GM23248 (cell line): Measurements from ENCODE around the gene ANKRD55. TPM values are rescaled to one million over a fixed set of nuclear protein-coding genes. Genes with fewer than 3 reads are reported as not detected.
A peak's percentile ranks its signal among the peaks of the same experiment; 100 is the strongest.

Experiments
- DNase-seq: peaks from one replicate; pipeline ENCODE4 v3.0.0-alpha.2; 2015
- H2AFZ ChIP-seq: fragments of 200-600 bp; sonication (generic); 2 replicates; pipeline ENCODE4 v1.6.1; 2016; ENCODE audit warnings: antibody characterized with exemption
- H3F3A ChIP-seq: fragments of 200-600 bp; sonication (generic); 2 replicates; pipeline ENCODE4 v1.6.1; 2016; ENCODE audit warnings: mild to moderate bottlenecking, antibody characterized with exemption, mixed run types; ENCODE audit not compliant: insufficient read depth
- H3K27ac ChIP-seq: fragments of 200-600 bp; sonication (generic); 2 replicates; pipeline ENCODE4 v1.5.1; 2016; ENCODE audit warnings: mild to moderate bottlenecking
- H3K27me3 ChIP-seq: fragments of 200-600 bp; sonication (generic); replicated peaks from 2 replicates; pipeline ENCODE4 v1.6.1; 2016; ENCODE audit warnings: mild to moderate bottlenecking; ENCODE audit not compliant: insufficient read depth
- H3K36me3 ChIP-seq: fragments of 200-600 bp; sonication (generic); 2 replicates; pipeline ENCODE4 v1.6.1; 2016; ENCODE audit warnings: low read depth, mild to moderate bottlenecking
- H3K4me1 ChIP-seq: fragments of 200-600 bp; sonication (generic); 2 replicates; pipeline ENCODE4 v1.6.1; 2016; ENCODE audit warnings: mild to moderate bottlenecking; ENCODE audit not compliant: insufficient read depth
- H3K4me2 ChIP-seq: fragments of 200-600 bp; sonication (generic); one replicate; pipeline ENCODE4 v1.6.1; 2016; ENCODE audit warnings: mild to moderate bottlenecking; ENCODE audit not compliant: unreplicated experiment
- H3K4me3 ChIP-seq: fragments of 200-600 bp; sonication (generic); 2 replicates; pipeline ENCODE4 v1.5.1; 2016; ENCODE audit warnings: mild to moderate bottlenecking
- H3K79me2 ChIP-seq: fragments of 200-600 bp; sonication (generic); 2 replicates; pipeline ENCODE4 v1.6.1; 2016; ENCODE audit warnings: mild to moderate bottlenecking; ENCODE audit not compliant: insufficient read depth
- H3K9ac ChIP-seq: fragments of 200-600 bp; sonication (generic); 2 replicates; pipeline ENCODE4 v1.6.1; 2016; ENCODE audit warnings: mild to moderate bottlenecking
- H3K9me2 ChIP-seq: fragments of 200-600 bp; sonication (generic); 2 replicates; pipeline ENCODE4 v1.6.1; 2016; ENCODE audit warnings: mixed run types, mild to moderate bottlenecking, moderate library complexity; ENCODE audit not compliant: insufficient read depth
- H3K9me3 ChIP-seq: fragments of 200-600 bp; sonication (generic); one replicate; pipeline ENCODE4 v1.6.1; 2017; ENCODE audit warnings: low read depth
- H4K20me1 ChIP-seq: fragments of 200-600 bp; sonication (generic); 2 replicates; pipeline ENCODE4 v1.6.0; 2016; ENCODE audit not compliant: insufficient read depth
- EZH2 ChIP-seq: fragments of 200-600 bp; sonication (generic); IDR thresholded peaks from 2 replicates; pipeline ENCODE4 v1.6.1; 2018; ENCODE audit warnings: antibody characterized with exemption, mild to moderate bottlenecking; ENCODE audit not compliant: insufficient read depth, poor library complexity, severe bottlenecking
- EZH2phosphoT487 ChIP-seq: fragments of 200-600 bp; sonication (generic); IDR thresholded peaks from 2 replicates; pipeline ENCODE4 v1.6.1; 2018; ENCODE audit warnings: antibody characterized with exemption, moderate library complexity, mild to moderate bottlenecking, low read depth; ENCODE audit not compliant: insufficient read depth
- WGBS, 2 experiments: methylation state at CpG; one replicate each; pipeline ENCODE4 v1.1.6; 2015 to 2017; ENCODE audit warnings: low lambda C conversion rate in 2 of 2, low coverage in 1 of 2; ENCODE audit errors: missing lambda C conversion rate in 2 of 2; 5-methylcytosine and 5-hydroxymethylcytosine counted together
- in situ Hi-C: fragments of 300-500 bp; cut with MboI; formaldehyde crosslinking; loops from 2 replicates; pipeline ENCODE4 v1.15.0; 2020
- polyA plus RNA-seq: library from polyadenylated mRNA; unstranded; fragments of >200 nt; fragmentation: Nextera tagmentation; extraction: Ambion mirVana; gene quantifications from 2 replicates; pipeline ENCODE4 v1.2.1, GENCODE V29; 2016
- total RNA-seq: library from RNA; depleted of rRNA; stranded (reverse); fragments of >200 nt; shearing (Covaris generic); gene quantifications from 2 replicates; pipeline ENCODE4 v1.2.3, GENCODE V29; 2014

ANKRD55 gene
- total and polyA plus RNA-seq, 2 experiments from 2014 or later, result not detected

- peaks cover 11% of the 10 kb centered on the region for H3K4me1 ChIP-seq
- WGBS, 2 experiments, result 34 to 38% methylated on average over 5 of the region's 5 CpGs
- H3K27me3 ChIP-seq, result no peaks in the 10 kb centered on the region
- no peaks in the 10 kb centered on the region for H4K20me1 ChIP-seq
- in situ Hi-C loops, result no loop called here
- TF ChIP-seq EZH2phosphoT487 (no peak), EZH2 (no peak)
- no peaks in the 10 kb centered on the region for H3K9me2 ChIP-seq
- H3F3A ChIP-seq, result peaks cover 9% of the 10 kb centered on the region
- peak; percentile 78 for DNase-seq
- H3K4me2 ChIP-seq, result no peak overlapping the region
- no peak overlapping the region for H2AFZ ChIP-seq
- H3K9ac ChIP-seq, result no peak overlapping the region
- H3K36me3 ChIP-seq, result no peaks in the 10 kb centered on the region
- H3K27ac ChIP-seq, result no peak overlapping the region
- H3K79me2 ChIP-seq, result no peaks in the 10 kb centered on the region
- H3K4me3 ChIP-seq, result no peak overlapping the region
- H3K9me3 ChIP-seq, result no peaks in the 10 kb centered on the region
Observed at GRCh38 chr5:56200971-56201666, 32.0 kb downstream of the ANKRD55 start.

- Histone ChIP-seq H2AFZ (no peak overlapping the region), H3K4me2 (no peak overlapping the region), H4K20me1 (no peaks in the 10 kb centered on the region), H3K4me1 (no peaks in the 10 kb centered on the region), H3F3A (no peaks in the 10 kb centered on the region), H3K27me3 (no peaks in the 10 kb centered on the region), H3K27ac (no peak overlapping the region), H3K9me2 (no peaks in the 10 kb centered on the region), H3K9ac (no peak overlapping the region), H3K9me3 (no peaks in the 10 kb centered on the region), H3K79me2 (no peaks in the 10 kb centered on the region), H3K4me3 (no peak overlapping the region), H3K36me3 (no peaks in the 10 kb centered on the region)
- 51 to 60% methylated on average over 1 of the region's 1 CpG for WGBS, 2 experiments
- in situ Hi-C loops, result loop anchor here (10.0 kb wide), 1 partner anchor 210 kb away; no protein-coding TSS in a partner anchor
- no peak for TF ChIP-seq EZH2
- TF ChIP-seq EZH2phosphoT487, result no peak
- no peak for DNase-seq
Observed at GRCh38 chr5:56195016-56195415, 38.1 kb downstream of the ANKRD55 start.

- no peak for DNase-seq
- Histone ChIP-seq H3F3A (no peaks in the 10 kb centered on the region), H3K9ac (no peak overlapping the region), H3K4me2 (no peak overlapping the region), H4K20me1 (no peaks in the 10 kb centered on the region), H3K9me3 (no peaks in the 10 kb centered on the region), H3K9me2 (no peaks in the 10 kb centered on the region), H3K79me2 (no peaks in the 10 kb centered on the region), H3K4me3 (no peak overlapping the region), H2AFZ (no peak overlapping the region), H3K4me1 (no peaks in the 10 kb centered on the region), H3K27me3 (no peaks in the 10 kb centered on the region), H3K27ac (no peak overlapping the region), H3K36me3 (no peaks in the 10 kb centered on the region)
- in situ Hi-C loops, result loop anchor here (10.0 kb wide), 1 partner anchor 207 kb away; no protein-coding TSS in a partner anchor
- TF ChIP-seq EZH2phosphoT487, result no peak
- no peak for TF ChIP-seq EZH2
- 95% methylated on average over 15 to 16 of the region's 16 CpGs for WGBS, 2 experiments
Observed at GRCh38 chr5:56192246-56192645, 40.9 kb downstream of the ANKRD55 start.

- in situ Hi-C loops, result loop anchor here (10.0 kb wide), 1 partner anchor 207 kb away; no protein-coding TSS in a partner anchor
- H3F3A ChIP-seq, result no peaks in the 10 kb centered on the region
- no peaks in the 10 kb centered on the region for H3K36me3 ChIP-seq
- H3K4me1 ChIP-seq, result no peaks in the 10 kb centered on the region
- H3K9me3 ChIP-seq, result no peaks in the 10 kb centered on the region
- no peak overlapping the region for H3K9ac ChIP-seq
- no peaks in the 10 kb centered on the region for H3K27me3 ChIP-seq
- H3K4me2 ChIP-seq, result no peak overlapping the region
- 86 to 94% methylated on average over 3 of the region's 3 CpGs for WGBS, 2 experiments
- H3K9me2 ChIP-seq, result no peaks in the 10 kb centered on the region
- H3K79me2 ChIP-seq, result no peaks in the 10 kb centered on the region
- H3K4me3 ChIP-seq, result no peak overlapping the region
- DNase-seq, result no peak
- TF ChIP-seq EZH2phosphoT487 (no peak), EZH2 (no peak)
- no peak overlapping the region for H2AFZ ChIP-seq
- H3K27ac ChIP-seq, result no peak overlapping the region
- no peaks in the 10 kb centered on the region for H4K20me1 ChIP-seq
Observed at GRCh38 chr5:56191656-56192055, 41.5 kb downstream of the ANKRD55 start.
